Natural killer cell (primary cell): ENCODE measurements around the gene LGR6. TPM values are rescaled to one million over a fixed set of nuclear protein-coding genes. Genes with fewer than 3 reads are reported as not detected.

Experiments used
- ATAC-seq, 3 donors: fragments of 150-1000 bp in 2 of 3; fragments of 200-7000 bp in 1 of 3; cut with Tn5 transposase; 1 replicate in 1 of 3; 2 replicates in 2 of 3; pipeline ENCODE4 v1.10.0; 2021; ENCODE audit warnings: mild to moderate bottlenecking in 2 of 3, moderate library complexity in 2 of 3
- DNase-seq, 2 donors: peaks; one replicate each; pipeline versions ENCODE4 v3.0.0 to v3.0.0-alpha.2; 2013 to 2021; ENCODE audit warnings: mixed read lengths in 1 of 2
- H3K27ac ChIP-seq: one replicate; pipeline ENCODE4 v1.5.1; 2013; ENCODE audit warnings: mild to moderate bottlenecking, low read length
- H3K27me3 ChIP-seq: one replicate; pipeline ENCODE4 v1.6.1; 2013; ENCODE audit warnings: low read length; ENCODE audit not compliant: control insufficient read depth, insufficient read depth
- H3K36me3 ChIP-seq: one replicate; pipeline ENCODE4 v1.6.1; 2013; ENCODE audit warnings: low read length; ENCODE audit not compliant: control insufficient read depth, insufficient read depth
- H3K4me1 ChIP-seq: one replicate; pipeline ENCODE4 v1.6.1; 2013; ENCODE audit warnings: low read length; ENCODE audit not compliant: control insufficient read depth, insufficient read depth
- H3K4me3 ChIP-seq: one replicate; pipeline ENCODE4 v1.5.1; 2013; ENCODE audit warnings: low read length
- H3K9me3 ChIP-seq: one replicate; pipeline ENCODE4 v1.6.1; 2013; ENCODE audit warnings: low read length; ENCODE audit not compliant: control insufficient read depth, insufficient read depth
- H3K27ac Mint-ChIP-seq, 2 donors: one replicate each; pipeline ENCODE4 v1.8.0; 2022; ENCODE audit warnings: mild to moderate bottlenecking in 2 of 2, mixed read lengths in 2 of 2, moderate library complexity in 1 of 2
- H3K27me3 Mint-ChIP-seq, 2 donors: one replicate each; pipeline ENCODE4 v1.8.0; 2022; ENCODE audit warnings: low read depth in 2 of 2, mixed read lengths in 2 of 2
- H3K36me3 Mint-ChIP-seq: one replicate; pipeline ENCODE4 v1.8.0; 2022; ENCODE audit warnings: mixed read lengths
- H3K4me1 Mint-ChIP-seq, 2 donors: one replicate each; pipeline ENCODE4 v1.8.0; 2022; ENCODE audit warnings: mixed read lengths in 2 of 2
- H3K4me3 Mint-ChIP-seq: one replicate; pipeline ENCODE4 v1.8.0; 2022; ENCODE audit warnings: mild to moderate bottlenecking, moderate library complexity, mixed read lengths
- H3K9me3 Mint-ChIP-seq, 2 donors: one replicate each; pipeline ENCODE4 v1.8.0; 2022; ENCODE audit warnings: mixed read lengths in 2 of 2
- CTCF ChIP-seq: fragments of 200-600 bp; IDR thresholded peaks from one replicate; pipeline ENCODE4 v1.8.0; 2022; ENCODE audit warnings: antibody characterized with exemption
- WGBS: methylation state at CpG from one replicate; pipeline ENCODE4 v1.1.7; 2013; ENCODE audit warnings: missing lambda C conversion rate; ENCODE audit not compliant: insufficient coverage; 5-methylcytosine and 5-hydroxymethylcytosine counted together
- intact Hi-C: fragments of 100-400 bp; cut with micrococcal nuclease; formaldehyde crosslinking; loops from one replicate; pipeline ENCODE4 v1.14.2; 2022
- total RNA-seq, 4 donors: library from RNA; stranded (reverse); fragments of 120-200 nt in 1 of 4; gene quantifications; one replicate each; pipeline versions ENCODE4 v1.2.3 to v1.2.4, GENCODE V29; 2013 to 2022

LGR6 gene
- total RNA-seq, 3 donors from 2014 or later (not counting 1 experiment from before 2014, with no cell fraction given), result 58.3 to 65.2 (median 60.9) TPM

- no peak overlapping the region for H3K27ac ChIP-seq
- peaks cover 2% of the 10 kb centered on the region for H3K36me3 ChIP-seq
- WGBS, result 34% methylated on average over 4 of the region's 6 CpGs
- no peak overlapping the region for H3K27ac Mint-ChIP-seq
- H3K4me3 ChIP-seq, result no peak overlapping the region
- H3K4me1 Mint-ChIP-seq, result peaks cover 1 to 5% of the 10 kb centered on the region in 2 donors
- no peaks in the 10 kb centered on the region for H3K36me3 Mint-ChIP-seq
- DNase-seq, result peak in 1 of 2 donors; percentile 7
- H3K9me3 ChIP-seq, result no peaks in the 10 kb centered on the region
- no peak for TF ChIP-seq CTCF
- intact Hi-C loops, result no loop called here
- no peak overlapping the region for H3K4me3 Mint-ChIP-seq
- peaks cover 0 to under 1% of the 10 kb centered on the region in 2 donors for H3K27me3 Mint-ChIP-seq
- H3K9me3 Mint-ChIP-seq, result no peaks in the 10 kb centered on the region
- ATAC-seq, result no peak
- H3K27me3 ChIP-seq, result no peaks in the 10 kb centered on the region
- H3K4me1 ChIP-seq, result no peaks in the 10 kb centered on the region
Measured at GRCh38 chr1:202241376-202242079, 47.9 kb downstream of the LGR6 start.

GRCh38 chr1:202242080-202242419, 48.5 kb downstream of the LGR6 start:
- peaks cover 0 to 2% of the 10 kb centered on the region in 2 donors for H3K4me1 Mint-ChIP-seq
- WGBS, result 67% methylated on average over 1 of the region's 2 CpGs

GRCh38 chr1:202243006-202243405, 49.4 kb downstream of the LGR6 start:
- Mint-ChIP-seq H3K27ac (peak overlapping the region in 1 of 2 donors; percentile 51), H3K27me3 (no peaks in the 10 kb centered on the region), H3K36me3 (no peaks in the 10 kb centered on the region), H3K4me1 (no peaks in the 10 kb centered on the region), H3K4me3 (no peak overlapping the region), H3K9me3 (no peaks in the 10 kb centered on the region)
- no peak overlapping the region for H3K27ac ChIP-seq
- TF ChIP-seq CTCF, result no peak
- H3K27me3 ChIP-seq, result no peaks in the 10 kb centered on the region
- H3K36me3 ChIP-seq, result no peaks in the 10 kb centered on the region
- H3K9me3 ChIP-seq, result no peaks in the 10 kb centered on the region
- no peak for ATAC-seq
- WGBS, result 86% methylated on average over 3 of the region's 3 CpGs
- intact Hi-C loops, result no loop called here
- H3K4me3 ChIP-seq, result no peak overlapping the region
- DNase-seq, result no peak
- no peaks in the 10 kb centered on the region for H3K4me1 ChIP-seq

More at GRCh38 chr1:202242080-202242419, 48.5 kb downstream of the LGR6 start:
- H3K4me3 ChIP-seq, result no peak overlapping the region
- no peaks in the 10 kb centered on the region for H3K9me3 ChIP-seq
- no peaks in the 10 kb centered on the region for H3K9me3 Mint-ChIP-seq
- no peaks in the 10 kb centered on the region for H3K27me3 ChIP-seq
- no peak for TF ChIP-seq CTCF
- H3K27me3 Mint-ChIP-seq, result no peaks in the 10 kb centered on the region
- no peak overlapping the region for H3K4me3 Mint-ChIP-seq
- no peaks in the 10 kb centered on the region for H3K36me3 Mint-ChIP-seq
- H3K27ac ChIP-seq, result no peak overlapping the region
- H3K4me1 ChIP-seq, result no peaks in the 10 kb centered on the region
- H3K36me3 ChIP-seq, result peaks cover 2% of the 10 kb centered on the region
- H3K27ac Mint-ChIP-seq, result no peak overlapping the region
- intact Hi-C loops, result no loop called here
- DNase-seq, result no peak
- no peak for ATAC-seq

- Histone ChIP-seq H3K27ac (no peak overlapping the region), H3K4me3 (no peak overlapping the region), H3K9me3 (no peaks in the 10 kb centered on the region), H3K36me3 (no peaks in the 10 kb centered on the region), H3K27me3 (no peaks in the 10 kb centered on the region), H3K4me1 (no peaks in the 10 kb centered on the region)
- Mint-ChIP-seq H3K36me3 (no peaks in the 10 kb centered on the region), H3K9me3 (no peaks in the 10 kb centered on the region), H3K27ac (peak overlapping the region in 1 of 2 donors; percentile 15), H3K4me3 (no peak overlapping the region), H3K4me1 (peaks cover 0 to 1% of the 10 kb centered on the region in 2 donors), H3K27me3 (no peaks in the 10 kb centered on the region)
- TF ChIP-seq CTCF, result no peak
- DNase-seq (no peak), ATAC-seq (no peak)
- WGBS, result 75% methylated on average over 9 of the region's 9 CpGs
- intact Hi-C loops, result no loop called here
Measured at GRCh38 chr1:202244841-202245261, 51.3 kb downstream of the LGR6 start.
